Measurements from ENCODE around the gene PRKCA. TPM values are rescaled to one million over a fixed set of nuclear protein-coding genes. Genes with fewer than 3 reads are reported as not detected.
A peak's percentile ranks its signal among the peaks of the same experiment; 100 is the strongest.

The PRKCA gene
- total and polyA plus RNA-seq, 9 of the 15 experiments (the other 6 are each of a cell fraction or from before 2014, with no cell fraction given), result 3.2 to 33.0 (median 17.8) TPM

DNA sequence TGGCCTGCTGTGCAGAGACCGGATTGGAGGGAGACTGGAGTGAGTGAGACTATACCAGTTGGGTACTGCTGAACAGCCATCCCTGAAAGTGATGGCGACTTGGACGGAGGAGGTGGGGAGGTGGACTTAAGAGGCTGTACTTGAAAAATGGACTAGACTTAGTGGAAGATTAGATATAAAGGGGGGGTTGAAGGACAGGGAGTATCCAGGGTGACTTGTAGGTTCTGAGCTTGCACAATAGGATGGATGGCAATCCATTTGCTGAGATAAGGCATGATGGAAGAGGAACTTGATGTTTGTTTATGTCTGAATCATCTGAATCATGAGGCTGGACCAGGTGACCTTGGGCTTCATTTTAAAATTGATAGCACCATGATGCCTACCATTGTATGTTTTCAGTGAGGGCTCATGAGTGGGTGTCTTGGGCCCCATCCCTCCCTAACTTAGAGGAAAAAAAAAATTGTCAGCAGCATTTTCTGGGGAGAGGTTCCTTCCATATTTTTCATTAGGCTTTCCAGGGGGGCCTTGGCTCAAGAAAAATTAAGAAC is 41.2 kb downstream of the PRKCA start (continued):
- TF ChIP-seq, protein P1, sequence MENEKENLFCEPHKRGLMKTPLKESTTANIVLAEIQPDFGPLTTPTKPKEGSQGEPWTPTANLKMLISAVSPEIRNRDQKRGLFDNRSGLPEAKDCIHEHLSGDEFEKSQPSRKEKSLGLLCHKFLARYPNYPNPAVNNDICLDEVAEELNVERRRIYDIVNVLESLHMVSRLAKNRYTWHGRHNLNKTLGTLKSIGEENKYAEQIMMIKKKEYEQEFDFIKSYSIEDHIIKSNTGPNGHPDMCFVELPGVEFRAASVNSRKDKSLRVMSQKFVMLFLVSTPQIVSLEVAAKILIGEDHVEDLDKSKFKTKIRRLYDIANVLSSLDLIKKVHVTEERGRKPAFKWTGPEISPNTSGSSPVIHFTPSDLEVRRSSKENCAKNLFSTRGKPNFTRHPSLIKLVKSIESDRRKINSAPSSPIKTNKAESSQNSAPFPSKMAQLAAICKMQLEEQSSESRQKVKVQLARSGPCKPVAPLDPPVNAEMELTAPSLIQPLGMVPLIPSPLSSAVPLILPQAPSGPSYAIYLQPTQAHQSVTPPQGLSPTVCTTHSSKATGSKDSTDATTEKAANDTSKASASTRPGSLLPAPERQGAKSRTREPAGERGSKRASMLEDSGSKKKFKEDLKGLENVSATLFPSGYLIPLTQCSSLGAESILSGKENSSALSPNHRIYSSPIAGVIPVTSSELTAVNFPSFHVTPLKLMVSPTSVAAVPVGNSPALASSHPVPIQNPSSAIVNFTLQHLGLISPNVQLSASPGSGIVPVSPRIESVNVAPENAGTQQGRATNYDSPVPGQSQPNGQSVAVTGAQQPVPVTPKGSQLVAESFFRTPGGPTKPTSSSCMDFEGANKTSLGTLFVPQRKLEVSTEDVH (IDR thresholded peaks at IDR 0.05; ENCODE audit: low read depth, partially characterized antibody), result no peak
- TF ChIP-seq SFPQ (IDR thresholded peaks at IDR 0.05; ENCODE audit: low read depth, low read length), result no peak
- TF ChIP-seq RFX5 (IDR thresholded peaks at IDR 0.05; ENCODE audit: low read depth, low read length), result no peak
- TF ChIP-seq BHLHE40 (IDR thresholded peaks at IDR 0.05; ENCODE audit: low read length), result 0 out of 2 replicates have a peak, but pooled peaks have one; percentile 51
- no peak for TF ChIP-seq MCM5 (IDR thresholded peaks at IDR 0.05; ENCODE audit: low read depth)
- peak; percentile 84 for TF ChIP-seq TEAD4 (IDR thresholded peaks at IDR 0.05; ENCODE audit: low read length)
- TF ChIP-seq TEAD4 (CRISPR knock-in tag; IDR thresholded peaks at IDR 0.05; ENCODE audit: borderline replicate concordance), result no peak
- TF ChIP-seq FOS (IDR thresholded peaks at IDR 0.05; ENCODE audit: extremely low read depth, insufficient read length), result peak; percentile 51
- TF ChIP-seq, protein P2, sequence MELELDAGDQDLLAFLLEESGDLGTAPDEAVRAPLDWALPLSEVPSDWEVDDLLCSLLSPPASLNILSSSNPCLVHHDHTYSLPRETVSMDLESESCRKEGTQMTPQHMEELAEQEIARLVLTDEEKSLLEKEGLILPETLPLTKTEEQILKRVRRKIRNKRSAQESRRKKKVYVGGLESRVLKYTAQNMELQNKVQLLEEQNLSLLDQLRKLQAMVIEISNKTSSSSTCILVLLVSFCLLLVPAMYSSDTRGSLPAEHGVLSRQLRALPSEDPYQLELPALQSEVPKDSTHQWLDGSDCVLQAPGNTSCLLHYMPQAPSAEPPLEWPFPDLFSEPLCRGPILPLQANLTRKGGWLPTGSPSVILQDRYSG (tag; conservative IDR thresholded peaks at IDR 0.05; ENCODE audit: low read depth), result 0 out of 2 replicates have a peak, but pooled peaks have one; percentile 7
- TF ChIP-seq EP300 (IDR thresholded peaks at IDR 0.05; ENCODE audit: low read length), result peak; percentile 97
- TF ChIP-seq ZNF668 (CRISPR knock-in tag; IDR thresholded peaks at IDR 0.05), result no peak
- no peak for TF ChIP-seq ZNF274 (IDR thresholded peaks at IDR 0.05; ENCODE audit: borderline replicate concordance, low read depth, low read length)
- TF ChIP-seq CBFA2T2 (conservative IDR thresholded peaks at IDR 0.05), result peak; percentile 85
- TF ChIP-seq ZNF316 (IDR thresholded peaks at IDR 0.05), result peak; percentile 83
- no peak for TF ChIP-seq CHD2 (IDR thresholded peaks at IDR 0.05; ENCODE audit: low read depth, low read length)
- peak; percentile 30 to 76; a peak in 3 of 4 replicates for TF ChIP-seq MNT (conservative IDR thresholded peaks at IDR 0.05)
- TF ChIP-seq, protein P3, sequence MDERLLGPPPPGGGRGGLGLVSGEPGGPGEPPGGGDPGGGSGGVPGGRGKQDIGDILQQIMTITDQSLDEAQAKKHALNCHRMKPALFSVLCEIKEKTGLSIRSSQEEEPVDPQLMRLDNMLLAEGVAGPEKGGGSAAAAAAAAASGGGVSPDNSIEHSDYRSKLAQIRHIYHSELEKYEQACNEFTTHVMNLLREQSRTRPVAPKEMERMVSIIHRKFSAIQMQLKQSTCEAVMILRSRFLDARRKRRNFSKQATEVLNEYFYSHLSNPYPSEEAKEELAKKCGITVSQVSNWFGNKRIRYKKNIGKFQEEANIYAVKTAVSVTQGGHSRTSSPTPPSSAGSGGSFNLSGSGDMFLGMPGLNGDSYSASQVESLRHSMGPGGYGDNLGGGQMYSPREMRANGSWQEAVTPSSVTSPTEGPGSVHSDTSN (CRISPR knock-in tag; IDR thresholded peaks at IDR 0.05; ENCODE audit: low read depth), result 0 out of 2 replicates have a peak, but pooled peaks have one; percentile 20
- TF ChIP-seq, protein P3 (tag; conservative IDR thresholded peaks at IDR 0.05; ENCODE audit: low read depth), result peak; percentile 96
- no peak for TF ChIP-seq SPI1 (IDR thresholded peaks at IDR 0.05; ENCODE audit: borderline replicate concordance, low read depth, low read length)

All from K562 (cell line).